ENCODE data around the gene STPG1. TPM values are rescaled to one million over a fixed set of nuclear protein-coding genes. Genes with fewer than 3 reads are reported as not detected.

Gene STPG1
- total RNA-seq, 1 donor from 2014 or later: 6.7 TPM

- DNase-seq (ENCODE audit: extremely low read depth, low read depth, low spot score): no peak
Measured at GRCh38 chr1:24393892-24394291, 19.7 kb downstream of the STPG1 start.

- DNase-seq (ENCODE audit: extremely low read depth, low read depth, low spot score): no peak
Measured at GRCh38 chr1:24392982-24393650, 20.5 kb downstream of the STPG1 start.

- no peak for DNase-seq (ENCODE audit: extremely low read depth, low read depth, low spot score)
Measured at GRCh38 chr1:24392604-24392946, 21.0 kb downstream of the STPG1 start.

GRCh38 chr1:24391882-24392603, 21.5 kb downstream of the STPG1 start:
- no peak for DNase-seq (ENCODE audit: extremely low read depth, low read depth, low spot score)

GRCh38 chr1:24390924-24391782, 22.4 kb downstream of the STPG1 start:
- peak; percentile 65 for DNase-seq (ENCODE audit: extremely low read depth, low read depth, low spot score)

- no peak for DNase-seq (ENCODE audit: extremely low read depth, low read depth, low spot score)
Measured at GRCh38 chr1:24389231-24389678, 24.3 kb downstream of the STPG1 start.

GRCh38 chr1:24388331-24388885, 25.2 kb downstream of the STPG1 start:
- no peak for DNase-seq (ENCODE audit: extremely low read depth, low read depth, low spot score)

- DNase-seq (ENCODE audit: extremely low read depth, low read depth, low spot score): no peak
Measured at GRCh38 chr1:24387636-24388175, 25.9 kb downstream of the STPG1 start.

GRCh38 chr1:24386931-24387330, 26.7 kb downstream of the STPG1 start:
- no peak for DNase-seq (ENCODE audit: extremely low read depth, low read depth, low spot score)

GRCh38 chr1:24386241-24386640, 27.3 kb downstream of the STPG1 start:
- no peak for DNase-seq (ENCODE audit: extremely low read depth, low read depth, low spot score)

GRCh38 chr1:24385160-24385940, 28.2 kb downstream of the STPG1 start:
- DNase-seq (ENCODE audit: extremely low read depth, low read depth, low spot score): no peak

GRCh38 chr1:24384251-24385090, 29.1 kb downstream of the STPG1 start:
- DNase-seq (ENCODE audit: extremely low read depth, low read depth, low spot score): no peak

- DNase-seq (ENCODE audit: extremely low read depth, low read depth, low spot score): no peak
Measured at GRCh38 chr1:24383381-24383940, 30.1 kb downstream of the STPG1 start.

- no peak for DNase-seq (ENCODE audit: extremely low read depth, low read depth, low spot score)
Measured at GRCh38 chr1:24382165-24382577, 31.4 kb downstream of the STPG1 start.

- DNase-seq (ENCODE audit: extremely low read depth, low read depth, low spot score): no peak
Measured at GRCh38 chr1:24381256-24381655, 32.3 kb downstream of the STPG1 start.

- DNase-seq (ENCODE audit: extremely low read depth, low read depth, low spot score): no peak
Measured at GRCh38 chr1:24380508-24380907, 33.1 kb downstream of the STPG1 start.

- DNase-seq (ENCODE audit: extremely low read depth, low read depth, low spot score): no peak
Measured at GRCh38 chr1:24379733-24380315, 33.8 kb downstream of the STPG1 start.

Data from glomerular endothelial cell (primary cell).